Fibroblast of skin of right biceps (primary cell): Measurements from ENCODE around the gene NAPB.

Experiments used
- DNase-seq: peaks from one replicate; pipeline ENCODE4 v3.0.0-alpha.2; 2013

Gene NAPB

GRCh38 chr20:23403751-23404150, 17.5 kb downstream of the NAPB start:
- no peak for DNase-seq

GRCh38 chr20:23401051-23401450, 20.2 kb downstream of the NAPB start:
- DNase-seq, result no peak

DNA sequence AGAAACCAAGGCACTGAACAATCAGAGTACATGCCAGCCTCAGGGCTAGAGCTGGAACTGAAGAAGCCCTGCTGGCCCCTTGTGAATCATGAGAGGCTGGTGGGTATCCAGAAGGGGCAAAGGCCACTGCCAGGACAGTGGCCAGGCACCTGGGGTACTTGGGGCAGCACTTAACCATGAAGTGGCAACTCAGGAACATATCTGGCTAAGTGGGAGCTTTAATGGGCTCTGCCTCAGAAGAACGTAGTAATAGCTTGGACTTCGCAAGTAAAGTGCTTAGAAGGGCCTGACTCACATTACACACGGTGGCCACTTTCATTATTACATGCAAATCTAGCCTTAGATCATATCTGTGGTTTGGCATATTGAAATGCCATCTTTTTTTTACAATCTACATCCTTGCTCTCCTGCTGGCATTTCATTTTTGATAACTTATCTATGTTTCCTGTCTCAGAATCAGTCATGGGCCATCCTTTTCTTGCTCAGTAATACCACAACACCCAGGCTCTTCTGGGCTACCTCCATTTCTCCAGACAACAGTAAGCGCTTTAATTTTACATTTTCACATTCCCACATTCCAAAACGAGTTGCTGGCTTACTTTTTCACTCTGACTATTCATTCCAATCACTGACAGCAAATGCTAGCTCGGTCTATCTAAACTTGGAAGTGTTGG, 21.6 kb downstream of the NAPB start:
- DNase-seq, result peak; percentile 29

- peak; percentile 38 for DNase-seq
These were observed 23.3 kb downstream of the NAPB start for GRCh38 chr20:23397961-23398360.

GRCh38 chr20:23396950-23397627, 24.2 kb downstream of the NAPB start:
- DNase-seq, result no peak

DNA sequence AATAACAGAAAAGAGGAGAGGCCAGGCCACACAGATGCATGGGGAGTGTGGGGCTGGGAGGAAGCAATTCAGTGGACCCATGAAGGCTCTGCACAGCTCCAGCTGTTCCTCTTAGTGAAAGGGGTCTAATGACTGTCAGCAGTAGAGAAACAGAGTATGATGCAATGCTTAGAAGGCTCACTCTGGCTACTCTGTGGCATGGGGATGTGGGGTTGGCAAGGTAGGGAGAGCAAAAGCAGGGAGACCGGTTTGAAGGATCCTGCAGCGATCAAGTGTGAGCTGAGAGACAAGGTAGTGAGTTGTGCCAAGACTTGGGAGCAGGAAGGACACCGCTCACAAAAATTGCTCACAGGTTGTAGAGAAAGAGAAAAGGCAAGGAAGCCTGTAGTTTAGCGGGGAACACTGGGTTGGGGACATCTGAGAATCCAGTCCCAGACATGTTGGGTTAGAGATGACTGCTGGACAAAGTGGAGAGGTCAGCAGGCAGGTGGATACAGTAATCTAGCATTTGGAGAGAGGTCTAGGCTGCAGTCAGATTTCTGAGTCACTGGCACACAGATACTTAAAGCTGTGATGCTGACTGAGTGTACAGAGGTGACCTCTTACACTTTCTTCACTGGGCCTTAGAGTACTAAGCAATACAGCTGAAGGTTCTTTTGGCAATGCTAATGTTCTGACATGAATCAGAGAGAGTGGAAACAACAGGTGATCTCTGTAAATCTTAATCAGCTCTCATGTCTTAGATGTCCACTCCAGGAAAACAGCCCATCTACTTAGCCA, 27.1 kb downstream of the NAPB start:
- no peak for DNase-seq

DNA sequence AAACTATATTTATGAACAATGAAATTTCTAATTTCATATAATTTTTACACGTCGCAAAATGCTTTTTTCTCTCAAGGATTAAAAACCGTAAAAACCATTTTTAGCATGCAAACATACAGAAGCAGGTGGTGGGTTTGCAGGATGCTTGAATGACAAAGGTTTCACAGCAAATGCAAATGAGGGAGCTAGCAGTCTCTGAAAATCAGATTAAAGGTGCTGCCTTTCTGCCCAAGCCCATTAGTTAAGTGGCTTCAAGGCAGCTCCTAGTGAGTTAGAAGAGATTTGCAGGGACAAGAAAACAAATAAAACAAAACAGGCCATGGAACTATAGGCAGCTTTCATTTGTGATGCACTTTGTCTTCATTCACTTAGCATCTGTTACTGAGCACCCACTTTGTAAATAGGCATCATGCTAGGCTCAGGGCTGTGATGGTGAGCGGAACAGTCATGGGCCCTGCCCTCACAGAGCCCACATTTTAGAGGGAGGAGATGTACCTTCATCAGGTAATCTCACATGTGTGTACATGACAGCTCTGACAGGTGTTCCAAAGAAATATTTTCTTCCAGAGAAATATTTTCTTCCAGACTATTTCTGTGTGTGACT, 29.5 kb downstream of the NAPB start:
- DNase-seq, result no peak

DNA sequence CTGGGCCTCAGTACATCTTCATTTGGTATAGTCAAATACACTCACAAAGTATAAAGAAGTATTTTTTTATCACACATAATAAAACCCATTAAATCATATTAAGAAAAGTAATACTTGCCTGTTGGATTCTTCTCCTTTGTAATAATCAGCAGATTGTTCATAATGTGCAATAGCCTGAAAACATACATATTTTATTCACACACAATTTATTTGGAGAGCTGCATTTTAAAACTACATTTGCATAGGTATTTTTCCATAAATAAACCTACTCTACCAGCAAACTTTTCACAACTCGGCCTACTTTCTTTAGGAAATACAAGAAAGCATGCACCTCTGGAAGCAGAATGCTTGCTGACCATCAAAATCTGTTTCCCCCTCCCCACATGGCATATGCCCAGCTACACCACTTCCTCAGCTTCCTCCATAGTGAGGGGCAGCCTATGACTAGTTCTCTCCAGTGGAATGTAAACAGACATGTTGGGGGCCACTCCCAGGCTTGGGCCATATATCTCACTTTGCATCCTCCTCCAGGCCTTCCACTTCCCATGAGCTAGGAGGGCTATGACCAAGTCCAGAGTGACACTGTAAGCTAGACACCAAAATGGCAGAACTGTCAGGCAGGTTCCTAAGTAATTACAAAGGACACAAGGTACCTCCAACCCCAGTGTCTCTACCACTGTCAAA, 31.1 kb downstream of the NAPB start:
- no peak for DNase-seq

DNA sequence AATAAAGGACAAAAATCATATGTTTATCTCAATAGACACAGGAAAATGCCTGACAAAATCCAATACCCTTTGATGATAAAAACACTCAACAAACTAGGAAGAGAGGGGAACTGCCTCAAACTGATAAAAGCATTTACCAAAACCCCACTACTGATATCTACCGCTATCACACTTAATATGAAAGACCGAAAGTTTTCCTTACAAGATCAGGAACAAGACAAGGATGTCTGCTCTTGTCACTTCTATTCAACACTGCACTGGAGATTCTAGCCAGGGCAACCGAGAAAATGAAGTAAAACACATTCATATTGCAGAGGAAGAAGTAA, 34.2 kb downstream of the NAPB start:
- no peak for DNase-seq

GRCh38 chr20:23386304-23387117, 34.8 kb downstream of the NAPB start:
- DNase-seq, result no peak

GRCh38 chr20:23381876-23382275, 39.4 kb downstream of the NAPB start:
- no peak for DNase-seq

GRCh38 chr20:23379772-23380171, 41.5 kb downstream of the NAPB start:
- DNase-seq, result no peak

GRCh38 chr20:23375827-23376226, 45.5 kb downstream of the NAPB start:
- DNase-seq, result no peak

GRCh38 chr20:23374441-23374840, 46.8 kb downstream of the NAPB start:
- DNase-seq, result no peak

GRCh38 chr20:23371496-23371895, 49.8 kb downstream of the NAPB start:
- DNase-seq, result no peak

DNA sequence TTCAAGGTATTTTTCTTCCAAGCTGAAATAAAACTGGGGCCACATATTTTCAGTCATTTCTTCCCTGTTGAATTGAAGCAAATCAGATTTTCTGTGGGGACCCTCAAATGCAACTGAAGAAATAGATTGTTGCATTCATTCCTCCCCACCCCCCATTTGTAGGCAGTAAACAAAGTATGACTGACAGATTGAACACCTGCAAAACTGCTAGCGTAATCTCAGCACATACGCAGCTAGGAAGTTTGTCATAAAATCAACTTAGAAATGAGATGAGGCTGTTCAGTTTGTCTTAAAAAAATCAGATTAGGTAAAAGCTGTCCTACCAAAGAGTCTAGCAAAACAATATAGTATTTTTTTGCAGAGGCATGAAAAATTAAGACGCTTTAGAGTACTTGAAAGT, 50.4 kb downstream of the NAPB start:
- no peak for DNase-seq

- no peak for DNase-seq
These were observed 51.0 kb downstream of the NAPB start for GRCh38 chr20:23370274-23370673.

DNA sequence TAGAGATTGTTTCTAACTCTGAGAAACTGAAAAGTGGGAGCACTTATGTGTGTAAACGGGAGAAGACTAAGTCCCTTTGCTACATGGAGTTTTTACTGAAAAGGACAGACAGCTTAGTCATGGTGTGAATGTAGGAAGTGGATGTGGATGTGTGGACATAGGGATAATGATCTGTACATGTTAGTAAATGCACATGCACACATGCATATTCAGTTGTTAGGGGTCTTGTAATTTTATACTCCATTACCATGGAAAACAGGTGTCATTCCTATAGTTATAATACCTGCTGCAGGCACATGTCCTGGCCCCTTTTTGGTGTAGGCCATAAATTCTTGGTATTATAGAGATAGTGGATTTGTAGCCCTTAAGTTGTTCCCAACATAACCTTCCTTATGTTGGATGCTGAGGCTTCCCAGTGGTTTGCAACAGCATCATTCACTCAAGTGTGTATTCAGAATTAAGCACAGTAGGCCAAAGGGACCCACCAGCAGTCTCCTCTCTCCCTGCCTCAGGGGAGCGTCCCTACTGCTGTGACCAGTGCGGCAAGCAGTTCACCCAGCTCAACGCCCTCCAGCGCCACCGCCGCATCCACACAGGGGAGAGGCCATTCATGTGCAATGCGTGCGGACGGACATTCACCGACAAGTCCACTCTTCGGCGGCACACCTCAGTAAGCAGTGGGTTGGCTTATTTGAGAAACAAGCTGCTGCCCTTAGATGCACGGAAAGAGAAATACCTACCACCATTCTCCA, 52.0 kb downstream of the NAPB start:
- no peak for DNase-seq

DNA sequence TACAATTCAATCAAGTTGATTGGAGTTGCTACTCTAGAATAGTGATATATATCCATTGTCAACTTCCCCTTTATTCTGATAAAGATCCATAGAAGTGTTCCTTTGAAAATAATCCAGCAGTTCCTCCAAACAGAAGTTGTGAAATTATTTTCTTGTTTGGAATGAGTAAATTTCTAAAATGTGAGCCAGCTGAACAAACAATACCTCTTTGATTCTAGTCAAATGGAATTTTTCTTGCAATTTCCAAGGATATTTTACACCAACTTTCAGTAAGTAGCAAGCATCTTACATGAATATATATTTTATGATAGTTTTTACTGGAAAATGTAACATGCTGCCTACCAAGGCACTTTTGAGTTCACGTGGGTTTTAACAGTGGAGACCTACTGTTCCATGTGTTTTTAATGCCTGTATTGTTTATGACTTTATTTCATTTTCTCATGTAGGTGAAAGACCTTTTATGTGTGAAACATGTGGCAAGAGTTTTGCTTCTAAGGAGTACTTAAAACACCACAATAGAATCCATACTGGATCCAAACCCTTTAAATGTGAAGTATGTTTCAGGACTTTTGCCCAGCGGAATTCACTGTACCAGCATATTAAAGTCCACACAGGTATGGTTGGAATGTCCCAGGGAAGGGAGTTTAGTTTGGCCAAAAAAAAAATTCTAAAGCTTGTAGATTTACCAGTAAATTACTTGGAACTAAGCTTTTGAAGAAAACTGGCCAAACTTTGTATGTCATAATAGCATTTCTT, 52.8 kb downstream of the NAPB start:
- no peak for DNase-seq

DNA sequence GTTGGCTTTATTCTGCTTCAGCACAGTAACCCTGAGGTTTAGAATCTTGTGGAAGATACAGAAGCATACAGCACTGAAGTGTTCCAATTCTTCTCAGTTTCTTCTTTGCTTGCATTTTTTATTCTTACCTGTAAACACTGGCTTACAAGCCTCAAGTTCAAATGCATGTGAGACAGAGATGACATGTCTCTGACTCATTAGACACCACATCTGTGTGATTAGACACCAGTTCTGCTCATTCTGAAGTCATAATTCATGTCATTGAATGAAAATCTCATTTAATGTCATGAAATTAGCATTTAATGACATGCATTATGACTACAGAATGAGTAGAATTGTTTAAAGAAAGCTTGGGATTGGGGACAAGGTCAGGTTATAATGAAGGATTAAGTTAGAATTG, 53.5 kb downstream of the NAPB start:
- peak; percentile 20 for DNase-seq

- DNase-seq, result no peak
These were observed 54.9 kb downstream of the NAPB start for GRCh38 chr20:23366384-23366783.
